Peyer's patch (tissue), 4 donors: ENCODE data around the gene PCBD2. TPM values are rescaled to one million over a fixed set of nuclear protein-coding genes. Genes with fewer than 3 reads are reported as not detected.

Experiments used
- DNase-seq, 3 donors: peaks; one replicate each; pipeline ENCODE4 v3.0.0-alpha.2; 2017 to 2019
- H3K27ac ChIP-seq, 4 donors: fragments of 200-600 bp; sonication (generic); one replicate each; pipeline ENCODE4 v1.5.1; 2016 to 2019
- H3K27me3 ChIP-seq, 2 donors: fragments of 200-600 bp; sonication (generic); one replicate each; pipeline ENCODE4 v1.5.1; 2019
- H3K36me3 ChIP-seq, 3 donors: fragments of 200-600 bp; sonication (generic); one replicate each; pipeline ENCODE4 v1.5.1; 2016 to 2019
- H3K4me1 ChIP-seq, 4 donors: fragments of 200-600 bp; sonication (generic); one replicate each; pipeline ENCODE4 v1.5.1; 2016 to 2019
- H3K4me3 ChIP-seq, 4 donors: fragments of 200-600 bp; sonication (generic); 1 replicate in 3 of 4; 2 replicates in 1 of 4; pipeline ENCODE4 v1.5.1; 2016 to 2019; ENCODE audit warnings: mild to moderate bottlenecking in 1 of 4
- H3K9me3 ChIP-seq, 4 donors: fragments of 200-600 bp; sonication (generic); one replicate each; pipeline ENCODE4 v1.5.1; 2016 to 2019; ENCODE audit warnings: mild to moderate bottlenecking in 1 of 4
- POLR2A ChIP-seq, 2 donors: fragments of 450-650 bp; IDR thresholded peaks; one replicate each; pipeline ENCODE4 v1.5.1; 2017; ENCODE audit warnings: antibody characterized with exemption in 2 of 2, mild to moderate bottlenecking in 2 of 2, moderate library complexity in 2 of 2
- total RNA-seq, 4 donors: library from RNA; depleted of rRNA; stranded (reverse); fragments of >200 nt; gene quantifications; one replicate each; pipeline ENCODE4 v1.1.0, GENCODE V29; 2016
- TF ChIP-seq, protein P1 (sequence below), 6 experiments: fragments of 450-650 bp in 4 of 6; fragments of 200-600 bp in 2 of 6; sonication (generic) in 1 of 6; IDR thresholded peaks; one replicate each; pipeline ENCODE4 v1.5.1; 2017 to 2019; ENCODE audit warnings: antibody characterized with exemption in 6 of 6, mild to moderate bottlenecking in 3 of 6, moderate library complexity in 1 of 6

Gene PCBD2
- total RNA-seq, 4 donors from 2014 or later: 15.5 to 39.6 (median 27.9) TPM

DNA sequence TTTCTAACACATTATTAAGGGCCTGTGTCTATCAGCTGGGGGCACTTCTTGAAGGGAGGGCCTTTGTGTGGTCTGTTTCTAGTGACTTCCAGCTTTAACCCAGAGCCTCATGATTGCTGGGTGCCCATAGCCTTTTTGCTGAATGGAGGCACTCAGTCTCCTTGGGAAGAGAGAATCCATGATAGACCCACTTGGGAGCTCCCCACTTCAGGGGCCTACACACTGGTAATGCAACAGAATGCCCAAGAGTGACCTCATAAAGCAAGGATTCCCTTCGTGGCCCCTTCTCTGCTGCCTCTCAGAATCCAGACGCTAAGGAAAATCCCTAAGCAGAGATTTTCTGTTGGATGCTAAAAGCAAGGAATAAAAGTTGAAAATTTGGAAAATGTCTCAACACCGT is 62.7 kb downstream of the PCBD2 start, which contains the start of gene CATSPER3:
TSS of gene CATSPER3 (plus strand) at position 301 of the 400 bp plus-strand sequence. CDS start at position 386, 85 bp downstream.
- DNase-seq: no peak
- Histone ChIP-seq H3K9me3 (no peaks in the 10 kb centered on the region), H3K27ac (no peak within 1 kb of the TSS), H3K27me3 (no peaks in the 10 kb centered on the region), H3K4me3 (no peak within 1 kb of the TSS), H3K36me3 (peaks cover 0 to 4% (median 0%) of the 10 kb centered on the region in 3 donors), H3K4me1 (no peaks in the 10 kb centered on the region)
- no peak for TF ChIP-seq POLR2A (IDR thresholded peaks at IDR 0.05)
- TF ChIP-seq, protein P1, sequence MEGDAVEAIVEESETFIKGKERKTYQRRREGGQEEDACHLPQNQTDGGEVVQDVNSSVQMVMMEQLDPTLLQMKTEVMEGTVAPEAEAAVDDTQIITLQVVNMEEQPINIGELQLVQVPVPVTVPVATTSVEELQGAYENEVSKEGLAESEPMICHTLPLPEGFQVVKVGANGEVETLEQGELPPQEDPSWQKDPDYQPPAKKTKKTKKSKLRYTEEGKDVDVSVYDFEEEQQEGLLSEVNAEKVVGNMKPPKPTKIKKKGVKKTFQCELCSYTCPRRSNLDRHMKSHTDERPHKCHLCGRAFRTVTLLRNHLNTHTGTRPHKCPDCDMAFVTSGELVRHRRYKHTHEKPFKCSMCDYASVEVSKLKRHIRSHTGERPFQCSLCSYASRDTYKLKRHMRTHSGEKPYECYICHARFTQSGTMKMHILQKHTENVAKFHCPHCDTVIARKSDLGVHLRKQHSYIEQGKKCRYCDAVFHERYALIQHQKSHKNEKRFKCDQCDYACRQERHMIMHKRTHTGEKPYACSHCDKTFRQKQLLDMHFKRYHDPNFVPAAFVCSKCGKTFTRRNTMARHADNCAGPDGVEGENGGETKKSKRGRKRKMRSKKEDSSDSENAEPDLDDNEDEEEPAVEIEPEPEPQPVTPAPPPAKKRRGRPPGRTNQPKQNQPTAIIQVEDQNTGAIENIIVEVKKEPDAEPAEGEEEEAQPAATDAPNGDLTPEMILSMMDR (IDR thresholded peaks at IDR 0.05): no peak

DNA sequence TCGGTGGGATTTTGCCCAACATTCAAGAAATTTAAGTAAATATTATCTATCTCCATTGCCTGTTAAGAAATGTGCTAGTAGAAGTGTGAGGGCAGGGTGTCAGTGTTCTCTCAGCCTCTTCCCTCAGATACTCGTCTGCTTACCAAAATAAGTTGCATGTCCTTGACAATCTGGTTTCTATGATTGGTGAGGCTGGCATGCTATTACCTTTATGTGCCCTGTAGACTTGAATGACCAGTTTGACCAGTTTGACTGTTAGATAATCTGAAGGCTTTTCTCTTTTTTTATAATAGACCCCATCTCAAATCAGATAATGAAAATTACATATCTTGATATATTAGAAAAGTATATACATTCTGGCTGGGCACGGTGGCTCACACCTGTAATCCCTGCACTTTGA is 63.1 kb downstream of the PCBD2 start:
- no peaks in the 10 kb centered on the region for H3K27me3 ChIP-seq

DNA sequence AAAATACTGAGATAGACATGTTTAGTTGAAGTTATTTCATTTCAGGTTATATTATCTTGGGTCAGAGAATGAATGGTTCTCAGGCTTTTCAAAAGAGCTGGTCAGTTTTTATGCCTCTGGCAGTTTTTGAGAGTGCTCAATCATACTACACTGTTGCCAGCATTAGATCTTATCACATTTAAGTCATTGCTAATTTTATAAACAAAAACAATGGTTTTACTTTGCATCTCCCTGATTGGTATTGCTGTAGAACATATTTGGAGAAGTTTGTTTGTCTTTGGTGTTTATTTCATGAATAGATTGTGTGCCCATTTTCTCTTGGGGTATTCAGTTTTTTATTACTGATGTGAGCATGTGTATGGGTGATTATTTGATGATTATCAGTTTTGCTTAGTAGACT is 64.2 kb downstream of the PCBD2 start:
- H3K4me1 ChIP-seq: no peaks in the 10 kb centered on the region
- TF ChIP-seq POLR2A (IDR thresholded peaks at IDR 0.05): no peak
- TF ChIP-seq, protein P1 (IDR thresholded peaks at IDR 0.05): no peak
- no peak overlapping the region for H3K27ac ChIP-seq
- H3K36me3 ChIP-seq: peaks cover 0 to 4% (median 0%) of the 10 kb centered on the region in 3 donors
- H3K27me3 ChIP-seq: no peaks in the 10 kb centered on the region
- DNase-seq: no peak
- no peaks in the 10 kb centered on the region for H3K9me3 ChIP-seq
- no peak overlapping the region for H3K4me3 ChIP-seq

More for the DNA sequence above, 63.1 kb downstream of the PCBD2 start:
- no peak for DNase-seq
- H3K27ac ChIP-seq: no peak overlapping the region
- peaks cover 0 to 4% (median 0%) of the 10 kb centered on the region in 3 donors for H3K36me3 ChIP-seq
- no peak overlapping the region for H3K4me3 ChIP-seq
- no peaks in the 10 kb centered on the region for H3K4me1 ChIP-seq
- TF ChIP-seq, protein P1 (IDR thresholded peaks at IDR 0.05): no peak
- no peak for TF ChIP-seq POLR2A (IDR thresholded peaks at IDR 0.05)
- H3K9me3 ChIP-seq: no peaks in the 10 kb centered on the region

DNA sequence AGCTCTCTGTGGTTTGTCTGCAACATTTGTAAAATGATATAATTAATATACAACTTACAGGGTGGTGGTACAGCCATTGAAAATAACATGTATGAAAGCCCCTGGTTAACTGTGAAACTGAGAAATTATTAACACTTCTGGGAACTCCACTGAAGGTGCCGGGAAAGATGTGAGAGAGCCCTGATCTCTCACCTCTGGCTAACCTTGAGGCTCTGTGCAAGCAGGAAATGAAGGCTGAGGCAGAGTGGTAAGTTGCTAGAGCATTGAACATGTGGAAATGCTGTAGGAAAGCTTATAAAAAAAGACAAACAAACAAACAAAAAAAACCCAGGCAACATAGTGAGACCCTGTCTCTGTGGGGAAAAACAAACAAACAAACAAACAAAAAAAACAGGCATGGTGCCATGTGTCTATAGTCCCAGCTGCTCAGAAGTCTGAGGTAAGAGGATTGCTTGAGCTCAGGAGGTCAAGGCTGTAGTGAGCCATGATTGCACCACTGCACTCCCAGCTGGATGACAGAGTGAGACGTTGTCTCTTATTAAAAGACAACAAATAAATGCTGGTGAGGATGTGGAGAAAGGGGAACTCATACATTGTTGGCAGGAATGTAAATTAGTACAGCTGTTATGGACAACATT is 70.3 kb downstream of the PCBD2 start:
- H3K27me3 ChIP-seq: no peaks in the 10 kb centered on the region
- DNase-seq: no peak
- no peaks in the 10 kb centered on the region for H3K4me1 ChIP-seq
- H3K36me3 ChIP-seq: no peaks in the 10 kb centered on the region
- H3K4me3 ChIP-seq: no peak overlapping the region
- no peak overlapping the region for H3K27ac ChIP-seq
- TF ChIP-seq, protein P1 (IDR thresholded peaks at IDR 0.05): no peak
- TF ChIP-seq POLR2A (IDR thresholded peaks at IDR 0.05): no peak
- H3K9me3 ChIP-seq: peaks cover 0 to 10% (median 0%) of the 10 kb centered on the region in 4 donors

DNA sequence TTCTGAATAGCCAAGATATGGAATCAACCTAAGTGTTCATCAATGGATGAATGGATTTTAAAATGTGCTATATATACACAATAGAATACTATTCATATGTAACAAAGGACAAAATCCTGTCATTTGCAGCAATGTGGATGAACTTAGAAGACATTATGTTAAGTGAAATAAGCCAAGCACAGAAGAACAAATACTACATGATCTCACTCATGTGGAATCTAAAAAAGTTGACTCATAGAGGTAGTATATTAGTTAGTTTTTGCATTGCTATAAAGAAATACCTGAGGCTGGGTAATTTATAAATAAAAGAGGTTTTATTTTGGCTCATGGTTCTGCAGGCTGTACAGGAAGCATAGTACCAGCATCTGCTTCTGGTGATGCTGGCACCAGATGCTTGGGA is 70.9 kb downstream of the PCBD2 start:
- Histone ChIP-seq H3K27me3 (no peaks in the 10 kb centered on the region), H3K4me3 (no peak overlapping the region), H3K9me3 (peaks cover 0 to 10% (median 0%) of the 10 kb centered on the region in 4 donors), H3K4me1 (no peaks in the 10 kb centered on the region), H3K27ac (no peak overlapping the region), H3K36me3 (no peaks in the 10 kb centered on the region)
- no peak for DNase-seq
- TF ChIP-seq POLR2A (IDR thresholded peaks at IDR 0.05): no peak
- TF ChIP-seq, protein P1 (IDR thresholded peaks at IDR 0.05): no peak
